ENCODE results near the gene KIRREL2.

Gene KIRREL2

DNA sequence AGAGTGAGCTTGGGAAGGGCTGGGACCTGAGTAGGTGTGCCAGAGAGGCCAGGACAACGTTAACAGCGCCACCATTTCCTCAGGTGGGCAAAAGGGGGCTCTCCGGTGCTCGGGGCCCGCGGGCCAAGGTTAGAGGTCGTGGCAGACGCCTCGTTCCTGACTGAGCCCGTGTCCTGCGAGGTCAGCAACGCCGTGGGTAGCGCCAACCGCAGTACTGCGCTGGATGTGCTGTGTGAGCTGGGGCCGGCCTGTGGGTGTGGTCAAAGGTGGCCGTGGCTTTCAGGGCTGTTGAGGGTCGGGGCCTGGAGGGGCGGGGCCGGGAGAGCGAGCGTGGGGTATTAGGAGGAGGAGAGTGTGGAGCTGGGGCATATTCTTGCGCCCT, 3.7 kb downstream of the KIRREL2 start:
- H4K20me1 ChIP-seq (ENCODE audit: insufficient read depth, low read length) = no peaks in the 10 kb centered on the region

DNA sequence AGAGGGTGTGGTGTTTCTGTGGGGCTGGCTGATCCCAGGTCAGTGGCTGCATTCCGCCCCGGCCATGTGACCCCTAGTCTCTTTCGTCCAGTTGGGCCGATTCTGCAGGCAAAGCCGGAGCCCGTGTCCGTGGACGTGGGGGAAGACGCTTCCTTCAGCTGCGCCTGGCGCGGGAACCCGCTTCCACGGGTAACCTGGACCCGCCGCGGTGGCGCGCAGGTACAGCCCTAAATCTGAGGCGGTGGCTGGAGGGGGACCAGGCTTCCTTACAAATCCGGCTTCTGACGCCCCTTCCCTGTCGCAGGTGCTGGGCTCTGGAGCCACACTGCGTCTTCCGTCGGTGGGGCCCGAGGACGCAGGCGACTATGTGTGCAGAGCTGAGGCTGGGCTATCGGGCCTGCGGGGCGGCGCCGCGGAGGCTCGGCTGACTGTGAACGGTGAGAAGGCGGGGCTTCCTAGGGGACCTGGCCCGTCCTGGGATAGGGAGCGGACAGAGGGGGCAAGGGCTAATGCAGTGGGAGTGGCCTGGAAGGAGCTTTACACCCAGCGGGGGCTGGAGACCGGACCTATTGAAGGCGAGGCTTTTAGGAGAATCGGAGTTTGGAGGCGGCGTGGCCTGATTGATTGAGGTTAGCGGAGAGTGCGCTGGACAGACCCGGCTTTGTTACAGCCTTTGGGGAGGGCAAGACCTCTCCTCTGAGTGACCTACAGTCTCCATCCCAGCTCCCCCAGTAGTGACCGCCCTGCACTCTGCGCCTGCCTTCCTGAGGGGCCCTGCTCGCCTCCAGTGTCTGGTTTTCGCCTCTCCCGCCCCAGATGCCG, 4.3 kb downstream of the KIRREL2 start:
- H3K4me1 ChIP-seq (ENCODE audit: low read length) = peaks cover 8% of the 10 kb centered on the region; the same call in 1 of the 2 replicates
- H3K27ac ChIP-seq (ENCODE audit: low read length) = no peak overlapping the region
- no peak overlapping the region for H3K4me3 ChIP-seq (ENCODE audit: low read length)
- H3K9me3 ChIP-seq (ENCODE audit: insufficient read depth, low read length) = no peaks in the 10 kb centered on the region; the same call in 1 of the 2 replicates
- no peak overlapping the region for H3K9ac ChIP-seq (ENCODE audit: low read length)
- H3K27me3 ChIP-seq (ENCODE audit: low read depth, low read length) = 0 out of 2 replicates have a peak, but pooled peaks cover 2% of the 10 kb centered on the region
- no peaks in the 10 kb centered on the region for H3K79me2 ChIP-seq (ENCODE audit: low read length)
- H2AFZ ChIP-seq (ENCODE audit: low read depth, low read length) = no peak overlapping the region
- H4K20me1 ChIP-seq (ENCODE audit: insufficient read depth, low read length) = no peaks in the 10 kb centered on the region
- no peak overlapping the region for H3K4me2 ChIP-seq (ENCODE audit: low read length)
- TF ChIP-seq EZH2phosphoT487 (IDR thresholded peaks at IDR 0.05; ENCODE audit: low read depth) = no peak
- TF ChIP-seq, protein P1, sequence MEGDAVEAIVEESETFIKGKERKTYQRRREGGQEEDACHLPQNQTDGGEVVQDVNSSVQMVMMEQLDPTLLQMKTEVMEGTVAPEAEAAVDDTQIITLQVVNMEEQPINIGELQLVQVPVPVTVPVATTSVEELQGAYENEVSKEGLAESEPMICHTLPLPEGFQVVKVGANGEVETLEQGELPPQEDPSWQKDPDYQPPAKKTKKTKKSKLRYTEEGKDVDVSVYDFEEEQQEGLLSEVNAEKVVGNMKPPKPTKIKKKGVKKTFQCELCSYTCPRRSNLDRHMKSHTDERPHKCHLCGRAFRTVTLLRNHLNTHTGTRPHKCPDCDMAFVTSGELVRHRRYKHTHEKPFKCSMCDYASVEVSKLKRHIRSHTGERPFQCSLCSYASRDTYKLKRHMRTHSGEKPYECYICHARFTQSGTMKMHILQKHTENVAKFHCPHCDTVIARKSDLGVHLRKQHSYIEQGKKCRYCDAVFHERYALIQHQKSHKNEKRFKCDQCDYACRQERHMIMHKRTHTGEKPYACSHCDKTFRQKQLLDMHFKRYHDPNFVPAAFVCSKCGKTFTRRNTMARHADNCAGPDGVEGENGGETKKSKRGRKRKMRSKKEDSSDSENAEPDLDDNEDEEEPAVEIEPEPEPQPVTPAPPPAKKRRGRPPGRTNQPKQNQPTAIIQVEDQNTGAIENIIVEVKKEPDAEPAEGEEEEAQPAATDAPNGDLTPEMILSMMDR (IDR thresholded peaks at IDR 0.05; ENCODE audit: low read depth, low read length) = no peak
- H3K36me3 ChIP-seq (replicated peaks; ENCODE audit: low read depth, low read length) = peaks cover 3% of the 10 kb centered on the region

More for the DNA sequence above, 3.7 kb downstream of the KIRREL2 start:
- Histone ChIP-seq H3K9me3 (ENCODE audit: insufficient read depth, low read length) (no peaks in the 10 kb centered on the region; the same call in 1 of the 2 replicates), H3K4me2 (ENCODE audit: low read length) (no peak overlapping the region), H3K4me3 (ENCODE audit: low read length) (no peak overlapping the region), H3K9ac (ENCODE audit: low read length) (no peak overlapping the region), H3K79me2 (ENCODE audit: low read length) (no peaks in the 10 kb centered on the region), H3K27ac (ENCODE audit: low read length) (no peak overlapping the region), H3K27me3 (ENCODE audit: low read depth, low read length) (0 out of 2 replicates have a peak, but pooled peaks cover 3% of the 10 kb centered on the region), H3K36me3 (replicated peaks; ENCODE audit: low read depth, low read length) (peaks cover 3% of the 10 kb centered on the region), H2AFZ (ENCODE audit: low read depth, low read length) (no peak overlapping the region), H3K4me1 (ENCODE audit: low read length) (peaks cover 8% of the 10 kb centered on the region; the same call in 1 of the 2 replicates)
- no peak for TF ChIP-seq EZH2phosphoT487 (IDR thresholded peaks at IDR 0.05; ENCODE audit: low read depth)
- TF ChIP-seq, protein P1 (IDR thresholded peaks at IDR 0.05; ENCODE audit: low read depth, low read length) = no peak

DNA sequence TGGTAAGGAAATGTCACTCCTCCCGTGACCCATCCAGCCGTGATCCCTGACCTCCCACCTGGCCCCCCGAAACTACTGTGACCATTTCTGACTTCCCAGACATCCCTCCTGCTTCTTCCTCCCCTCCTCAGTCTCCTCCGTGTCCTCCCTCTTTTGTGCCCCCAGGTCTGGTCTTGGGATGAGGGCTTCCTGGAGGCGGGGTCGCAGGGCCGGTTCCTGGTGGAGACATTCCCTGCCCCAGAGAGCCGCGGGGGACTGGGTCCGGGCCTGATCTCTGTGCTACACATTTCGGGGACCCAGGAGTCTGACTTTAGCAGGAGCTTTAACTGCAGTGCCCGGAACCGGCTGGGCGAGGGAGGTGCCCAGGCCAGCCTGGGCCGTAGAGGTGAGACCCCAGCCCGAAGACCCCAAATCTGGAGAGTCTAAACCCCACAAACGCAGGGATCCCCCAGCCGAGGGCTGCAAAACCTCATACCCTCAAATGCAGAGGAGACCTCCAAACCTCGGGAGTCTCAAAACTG, 5.0 kb downstream of the KIRREL2 start:
- H3K27me3 ChIP-seq (ENCODE audit: low read depth, low read length) = no peaks in the 10 kb centered on the region
- H3K4me3 ChIP-seq (ENCODE audit: low read length) = no peak overlapping the region
- no peak overlapping the region for H3K4me2 ChIP-seq (ENCODE audit: low read length)
- H3K4me1 ChIP-seq (ENCODE audit: low read length) = peaks cover 4% of the 10 kb centered on the region; the same call in 1 of the 2 replicates
- peaks cover 3% of the 10 kb centered on the region for H3K36me3 ChIP-seq (replicated peaks; ENCODE audit: low read depth, low read length)
- no peaks in the 10 kb centered on the region for H4K20me1 ChIP-seq (ENCODE audit: insufficient read depth, low read length)
- TF ChIP-seq EZH2phosphoT487 (IDR thresholded peaks at IDR 0.05; ENCODE audit: low read depth) = no peak
- TF ChIP-seq, protein P1 (IDR thresholded peaks at IDR 0.05; ENCODE audit: low read depth, low read length) = no peak
- no peaks in the 10 kb centered on the region; the same call in 1 of the 2 replicates for H3K9me3 ChIP-seq (ENCODE audit: insufficient read depth, low read length)
- H3K9ac ChIP-seq (ENCODE audit: low read length) = no peak overlapping the region
- no peaks in the 10 kb centered on the region for H3K79me2 ChIP-seq (ENCODE audit: low read length)
- no peak overlapping the region for H3K27ac ChIP-seq (ENCODE audit: low read length)
- H2AFZ ChIP-seq (ENCODE audit: low read depth, low read length) = no peak overlapping the region

DNA sequence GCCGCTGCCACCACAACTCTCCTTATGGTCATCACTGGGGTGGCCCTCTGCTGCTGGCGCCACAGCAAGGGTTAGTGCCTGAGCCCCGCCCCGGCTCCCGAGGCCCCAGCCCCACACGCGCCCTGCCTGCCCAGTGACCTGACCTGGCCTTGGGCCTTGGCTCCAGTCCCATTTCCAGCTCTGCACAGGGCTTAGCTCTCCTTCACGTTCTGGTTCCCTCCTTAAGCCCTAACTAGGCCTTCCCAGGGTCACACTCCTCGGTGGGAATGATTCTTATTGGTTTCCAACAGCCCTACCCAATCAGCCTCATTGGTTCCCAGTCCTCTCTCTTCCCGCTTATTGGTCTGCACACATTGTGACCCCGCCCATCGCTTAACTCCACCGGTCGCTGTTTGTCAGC, 5.8 kb downstream of the KIRREL2 start:
- Histone ChIP-seq H3K9ac (ENCODE audit: low read length) (no peak overlapping the region), H3K27me3 (ENCODE audit: low read depth, low read length) (no peaks in the 10 kb centered on the region), H3K36me3 (replicated peaks; ENCODE audit: low read depth, low read length) (peaks cover 3% of the 10 kb centered on the region), H3K4me3 (ENCODE audit: low read length) (no peak overlapping the region), H3K9me3 (ENCODE audit: insufficient read depth, low read length) (no peaks in the 10 kb centered on the region; the same call in 1 of the 2 replicates), H4K20me1 (ENCODE audit: insufficient read depth, low read length) (no peaks in the 10 kb centered on the region), H3K79me2 (ENCODE audit: low read length) (no peaks in the 10 kb centered on the region), H3K4me2 (ENCODE audit: low read length) (no peak overlapping the region), H3K4me1 (ENCODE audit: low read length) (peaks cover under 1% of the 10 kb centered on the region; the same call in 1 of the 2 replicates), H3K27ac (ENCODE audit: low read length) (no peak overlapping the region), H2AFZ (ENCODE audit: low read depth, low read length) (no peak overlapping the region)
- TF ChIP-seq, protein P1 (IDR thresholded peaks at IDR 0.05; ENCODE audit: low read depth, low read length) = no peak
- TF ChIP-seq EZH2phosphoT487 (IDR thresholded peaks at IDR 0.05; ENCODE audit: low read depth) = no peak
